KMS-11 (cell line): ENCODE measurements around the gene GGPS1.

Experiments used
- H2AFZ ChIP-seq: fragments of 200-600 bp; sonication (generic); 2 replicates; pipeline ENCODE4 v1.6.1; 2016; ENCODE audit warnings: antibody characterized with exemption, mixed run types, low read depth
- H3K27ac ChIP-seq: fragments of 200-600 bp; sonication (generic); 2 replicates; pipeline ENCODE4 v1.6.1; 2016; ENCODE audit warnings: mild to moderate bottlenecking, mixed run types
- H3K27me3 ChIP-seq: fragments of 200-600 bp; sonication (generic); 2 replicates; pipeline ENCODE4 v1.6.1; 2017; ENCODE audit warnings: mild to moderate bottlenecking, low read depth, mixed run types, moderate library complexity; ENCODE audit not compliant: insufficient read depth
- H3K36me3 ChIP-seq: fragments of 200-600 bp; sonication (generic); 2 replicates; pipeline ENCODE4 v1.6.1; 2017; ENCODE audit warnings: mild to moderate bottlenecking, mixed run types; ENCODE audit not compliant: insufficient read depth
- H3K4me1 ChIP-seq: fragments of 200-600 bp; sonication (generic); 2 replicates; pipeline ENCODE4 v1.6.1; 2016; ENCODE audit warnings: mild to moderate bottlenecking, low read depth, mixed run types; ENCODE audit not compliant: poor library complexity, severe bottlenecking
- H3K4me2 ChIP-seq: fragments of 200-600 bp; sonication (generic); 2 replicates; pipeline ENCODE4 v1.7.0; 2016; ENCODE audit warnings: mild to moderate bottlenecking, mixed run types
- H3K4me3 ChIP-seq: fragments of 200-600 bp; sonication (generic); IDR thresholded peaks from 2 replicates; pipeline ENCODE4 v1.6.1; 2017; ENCODE audit warnings: low read depth, low read length, mixed read lengths; ENCODE audit not compliant: insufficient read depth
- H3K79me2 ChIP-seq: fragments of 200-600 bp; sonication (generic); 2 replicates; pipeline ENCODE4 v1.6.1; 2016; ENCODE audit warnings: low read depth, mixed run types; ENCODE audit not compliant: insufficient read depth
- H3K9ac ChIP-seq: fragments of 200-600 bp; sonication (generic); 2 replicates; pipeline ENCODE4 v1.6.1; 2016; ENCODE audit warnings: mild to moderate bottlenecking, mixed run types
- H4K20me1 ChIP-seq: fragments of 200-600 bp; sonication (generic); 2 replicates; pipeline ENCODE4 v1.6.1; 2016; ENCODE audit warnings: mild to moderate bottlenecking, mixed run types; ENCODE audit not compliant: insufficient read depth
- CTCF ChIP-seq: fragments of 200-600 bp; sonication (generic); conservative IDR thresholded peaks from 2 replicates; pipeline ENCODE4 v1.6.1; 2017; ENCODE audit warnings: low read depth, mild to moderate bottlenecking, antibody characterized with exemption, low read length, moderate library complexity, mixed read lengths

The GGPS1 gene

GRCh38 chr1:235295902-235296350 is 32.4 kb upstream of the GGPS1 start:
- H3K4me3 ChIP-seq = no peak overlapping the region
- no peak overlapping the region for H2AFZ ChIP-seq
- H3K9ac ChIP-seq = no peak overlapping the region
- no peak overlapping the region for H3K4me2 ChIP-seq
- TF ChIP-seq CTCF = no peak
- H3K27ac ChIP-seq = no peak overlapping the region
- H4K20me1 ChIP-seq = peaks cover 24% of the 10 kb centered on the region
- H3K27me3 ChIP-seq = no peaks in the 10 kb centered on the region
- H3K79me2 ChIP-seq = peaks cover 73% of the 10 kb centered on the region
- H3K36me3 ChIP-seq = no peaks in the 10 kb centered on the region
- peaks cover 61% of the 10 kb centered on the region for H3K4me1 ChIP-seq

DNA sequence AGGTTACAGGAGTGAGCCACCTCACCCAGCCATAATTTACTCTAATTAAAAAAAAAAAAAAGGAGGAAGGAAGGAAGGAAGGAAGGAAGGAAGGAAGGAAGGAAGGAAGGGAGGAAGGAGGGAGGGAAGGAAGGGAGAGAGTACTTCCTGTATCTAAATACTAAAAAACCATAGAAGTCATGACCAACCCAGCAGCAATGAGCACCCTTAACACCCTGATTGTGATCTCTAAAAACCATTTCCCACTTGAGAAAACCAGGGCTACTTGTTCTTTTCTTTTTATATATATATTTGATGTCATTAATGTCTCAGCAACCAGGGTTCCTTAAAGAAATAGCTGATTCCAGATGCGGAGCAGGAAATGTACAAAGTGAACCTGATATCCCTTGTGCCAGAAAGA is 31.6 kb upstream of the GGPS1 start:
- no peak overlapping the region for H3K9ac ChIP-seq
- H3K27ac ChIP-seq = no peak overlapping the region
- H3K4me3 ChIP-seq = no peak overlapping the region
- H3K4me2 ChIP-seq = no peak overlapping the region
- H4K20me1 ChIP-seq = peaks cover 19% of the 10 kb centered on the region
- H3K4me1 ChIP-seq = peaks cover 55% of the 10 kb centered on the region
- H3K27me3 ChIP-seq = no peaks in the 10 kb centered on the region
- H3K79me2 ChIP-seq = peaks cover 75% of the 10 kb centered on the region
- TF ChIP-seq CTCF = no peak
- no peak overlapping the region for H2AFZ ChIP-seq
- no peaks in the 10 kb centered on the region for H3K36me3 ChIP-seq

DNA sequence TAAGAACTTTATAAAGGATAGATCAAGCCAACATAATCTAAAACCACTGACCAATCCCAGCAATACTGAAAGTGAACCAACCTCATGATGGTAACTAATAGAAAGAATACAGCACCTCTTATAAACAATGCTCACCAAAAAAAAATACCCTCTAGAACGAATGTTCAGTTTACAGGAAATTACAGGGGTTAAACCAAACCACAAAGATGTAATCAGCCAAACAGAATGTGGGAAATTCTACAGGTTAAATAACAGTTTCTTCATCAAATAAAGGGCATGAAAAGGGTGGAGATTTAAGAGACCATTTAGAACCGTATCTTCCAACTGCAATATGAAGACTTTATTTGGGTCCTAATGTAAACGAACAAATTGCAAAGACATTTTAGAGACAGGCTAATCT is 30.8 kb upstream of the GGPS1 start:
- Histone ChIP-seq H3K27ac (no peak overlapping the region), H2AFZ (no peak overlapping the region)

GRCh38 chr1:235298758-235299157 is 29.6 kb upstream of the GGPS1 start:
- peaks cover 10% of the 10 kb centered on the region for H4K20me1 ChIP-seq

More for the DNA sequence above, 30.8 kb upstream of the GGPS1 start:
- Histone ChIP-seq H3K27me3 (no peaks in the 10 kb centered on the region), H3K79me2 (peaks cover 72% of the 10 kb centered on the region), H3K4me2 (peak overlapping the region; percentile 34; the same call in 1 of the 2 replicates), H4K20me1 (peaks cover 17% of the 10 kb centered on the region), H3K9ac (no peak overlapping the region), H3K36me3 (no peaks in the 10 kb centered on the region), H3K4me1 (peaks cover 46% of the 10 kb centered on the region), H3K4me3 (no peak overlapping the region)
- TF ChIP-seq CTCF = no peak

More at GRCh38 chr1:235298758-235299157, 29.6 kb upstream of the GGPS1 start:
- Histone ChIP-seq H3K4me3 (no peak overlapping the region), H3K27ac (peak overlapping the region; percentile 17; the same call in 1 of the 2 replicates), H3K4me2 (peak overlapping the region; percentile 7; the same call in 1 of the 2 replicates), H3K79me2 (peaks cover 69% of the 10 kb centered on the region), H3K36me3 (no peaks in the 10 kb centered on the region), H3K9ac (no peak overlapping the region), H3K27me3 (no peaks in the 10 kb centered on the region), H3K4me1 (peaks cover 39% of the 10 kb centered on the region), H2AFZ (no peak overlapping the region)
- TF ChIP-seq CTCF = no peak
